Activated naive CD4-positive, alpha-beta T cell treated with anti-CD3 and anti-CD28 coated beads, Interleukin-2, amount 10 ng/mL, durations not matched to agents 7 days and 5 days (primary cell): ENCODE data around the gene LAMTOR5.
"Not testable (repeated sequence)": the region's sequence is repeated elsewhere in the genome, so short reads cannot be mapped to it uniquely, and the experiment has no call there.

ENCODE experiments used
- CTCF ChIA-PET: fragments of 350-600 bp; sonication (Branson Sonifier 250); formaldehyde crosslinking; loops from one replicate; lab custom pipeline; 2021; ENCODE audit warnings: antibody characterized with exemption; lab: Charles Lee
- DNase-seq: peaks from one replicate; pipeline ENCODE4 v3.0.0-alpha.2; 2020
- H3K27ac Mint-ChIP-seq: one replicate; pipeline ENCODE4 v1.8.0; 2021; ENCODE audit warnings: mild to moderate bottlenecking, moderate library complexity, mixed read lengths
- H3K27me3 Mint-ChIP-seq: one replicate; pipeline ENCODE4 v1.8.0; 2021; ENCODE audit warnings: mild to moderate bottlenecking, mixed read lengths
- H3K36me3 Mint-ChIP-seq: one replicate; pipeline ENCODE4 v1.8.0; 2021; ENCODE audit warnings: mixed read lengths
- H3K4me1 Mint-ChIP-seq: one replicate; pipeline ENCODE4 v1.8.0; 2021; ENCODE audit warnings: mixed read lengths
- H3K4me3 Mint-ChIP-seq: one replicate; pipeline ENCODE4 v1.8.0; 2021; ENCODE audit warnings: mild to moderate bottlenecking, moderate library complexity, mixed read lengths
- H3K9me3 Mint-ChIP-seq: one replicate; pipeline ENCODE4 v1.8.0; 2021; ENCODE audit warnings: mixed read lengths

Gene LAMTOR5

GRCh38 chr1:110407260-110408210, at the start of gene LAMTOR5:
Gene LAMTOR5 (minus strand): TSS chr1:110407694. CDS start chr1:110407620, 74 bp downstream.
- Mint-ChIP-seq H3K27me3 (no peaks in the 10 kb centered on the region), H3K4me1 (peaks cover 33% of the 10 kb centered on the region), H3K9me3 (no peaks in the 10 kb centered on the region), H3K27ac (peak within 1 kb of the TSS; percentile 99), H3K4me3 (peak within 1 kb of the TSS; percentile 99), H3K36me3 (peaks cover 16% of the 10 kb centered on the region)
- CTCF ChIA-PET, result interaction anchor here (1.0 to 6.6 kb wide), 6 partner anchors 53 to 211 kb away, joined by 3 to 88 read pairs (median 10); no protein-coding TSS in a partner anchor
- peak; percentile 96 for DNase-seq

- H3K9me3 Mint-ChIP-seq, result no peaks in the 10 kb centered on the region
- DNase-seq, result no peak
- no peak overlapping the region for H3K27ac Mint-ChIP-seq
- no peaks in the 10 kb centered on the region for H3K36me3 Mint-ChIP-seq
- H3K27me3 Mint-ChIP-seq, result peaks cover 19% of the 10 kb centered on the region
- no peaks in the 10 kb centered on the region for H3K4me1 Mint-ChIP-seq
- no peak overlapping the region for H3K4me3 Mint-ChIP-seq
- CTCF ChIA-PET, result interaction anchor here (1.3 to 1.9 kb wide), 3 partner anchors 44 to 254 kb away, joined by 5 to 9 read pairs (median 7); no protein-coding TSS in a partner anchor
Observed at GRCh38 chr1:110457206-110457605, 49.7 kb upstream of the LAMTOR5 start.

GRCh38 chr1:110455151-110455550, 47.7 kb upstream of the LAMTOR5 start:
- no peak overlapping the region for H3K4me3 Mint-ChIP-seq
- CTCF ChIA-PET, result interaction anchor here (1.1 to 2.3 kb wide), 5 partner anchors 17 to 248 kb away, joined by 3 to 12 read pairs (median 3); no protein-coding TSS in a partner anchor
- H3K27me3 Mint-ChIP-seq, result peaks cover 27% of the 10 kb centered on the region
- H3K9me3 Mint-ChIP-seq, result no peaks in the 10 kb centered on the region
- DNase-seq, result no peak
- H3K36me3 Mint-ChIP-seq, result no peaks in the 10 kb centered on the region
- no peaks in the 10 kb centered on the region for H3K4me1 Mint-ChIP-seq
- no peak overlapping the region for H3K27ac Mint-ChIP-seq

- Mint-ChIP-seq H3K27ac (no peak overlapping the region), H3K27me3 (peaks cover 27% of the 10 kb centered on the region), H3K36me3 (no peaks in the 10 kb centered on the region), H3K4me1 (no peaks in the 10 kb centered on the region), H3K9me3 (no peaks in the 10 kb centered on the region), H3K4me3 (no peak overlapping the region)
- DNase-seq, result no peak
- CTCF ChIA-PET, result interaction anchor here (1.1 to 2.3 kb wide), 4 partner anchors 16 to 247 kb away, joined by 3 to 12 read pairs (median 3); no protein-coding TSS in a partner anchor
Observed at GRCh38 chr1:110454328-110454727, 46.8 kb upstream of the LAMTOR5 start.

GRCh38 chr1:110453829-110454228, 46.3 kb upstream of the LAMTOR5 start:
- CTCF ChIA-PET, result interaction anchor here (1.3 to 2.3 kb wide), 4 partner anchors 10 to 246 kb away, joined by 3 to 12 read pairs (median 4); no protein-coding TSS in a partner anchor
- peaks cover 32% of the 10 kb centered on the region for H3K27me3 Mint-ChIP-seq
- no peak overlapping the region for H3K4me3 Mint-ChIP-seq

GRCh38 chr1:110452330-110452729, 44.8 kb upstream of the LAMTOR5 start:
- peaks cover 38% of the 10 kb centered on the region for H3K27me3 Mint-ChIP-seq
- no peak overlapping the region for H3K27ac Mint-ChIP-seq
- no peaks in the 10 kb centered on the region for H3K36me3 Mint-ChIP-seq
- no peak for DNase-seq
- no peaks in the 10 kb centered on the region for H3K9me3 Mint-ChIP-seq
- CTCF ChIA-PET, result interaction anchor here (0.8 to 1.8 kb wide), 3 partner anchors 40 to 250 kb away, joined by 3 to 7 read pairs (median 4); no protein-coding TSS in a partner anchor
- H3K4me3 Mint-ChIP-seq, result no peak overlapping the region
- H3K4me1 Mint-ChIP-seq, result no peaks in the 10 kb centered on the region

More at GRCh38 chr1:110453829-110454228, 46.3 kb upstream of the LAMTOR5 start:
- Mint-ChIP-seq H3K4me1 (no peaks in the 10 kb centered on the region), H3K27ac (no peak overlapping the region), H3K9me3 (no peaks in the 10 kb centered on the region), H3K36me3 (no peaks in the 10 kb centered on the region)
- DNase-seq, result no peak

GRCh38 chr1:110450929-110451328, 43.4 kb upstream of the LAMTOR5 start, which contains the start of gene PROK1:
Gene PROK1 (plus strand): TSS chr1:110451149. CDS start chr1:110451217, 68 bp downstream.
- Mint-ChIP-seq H3K27ac (no peak within 1 kb of the TSS), H3K4me1 (no peaks in the 10 kb centered on the region), H3K4me3 (no peak within 1 kb of the TSS), H3K9me3 (no peaks in the 10 kb centered on the region), H3K36me3 (no peaks in the 10 kb centered on the region), H3K27me3 (peaks cover 42% of the 10 kb centered on the region)
- CTCF ChIA-PET, result interaction anchor here (1.1 kb wide), 2 partner anchors 9 to 249 kb away, joined by 3 to 4 read pairs; no protein-coding TSS in a partner anchor
- no peak for DNase-seq

- H3K9me3 Mint-ChIP-seq, result no peaks in the 10 kb centered on the region
- CTCF ChIA-PET, result no interaction called here
- no peak for DNase-seq
- H3K27me3 Mint-ChIP-seq, result peaks cover 47% of the 10 kb centered on the region
- H3K4me3 Mint-ChIP-seq, result no peak overlapping the region
- H3K27ac Mint-ChIP-seq, result no peak overlapping the region
- H3K36me3 Mint-ChIP-seq, result no peaks in the 10 kb centered on the region
- H3K4me1 Mint-ChIP-seq, result no peaks in the 10 kb centered on the region
Observed at GRCh38 chr1:110449661-110450651, 42.5 kb upstream of the LAMTOR5 start.

GRCh38 chr1:110444561-110444960, 37.1 kb upstream of the LAMTOR5 start:
- Mint-ChIP-seq H3K27me3 (peaks cover 56% of the 10 kb centered on the region), H3K4me3 (no peak overlapping the region), H3K9me3 (no peaks in the 10 kb centered on the region), H3K4me1 (no peaks in the 10 kb centered on the region), H3K36me3 (no peaks in the 10 kb centered on the region), H3K27ac (no peak overlapping the region)
- DNase-seq, result no peak
- CTCF ChIA-PET, result no interaction called here

GRCh38 chr1:110443451-110443850, 36.0 kb upstream of the LAMTOR5 start:
- no peak for DNase-seq
- H3K4me3 Mint-ChIP-seq, result no peak overlapping the region
- no peak overlapping the region for H3K27ac Mint-ChIP-seq
- H3K27me3 Mint-ChIP-seq, result peaks cover 53% of the 10 kb centered on the region
- H3K9me3 Mint-ChIP-seq, result no peaks in the 10 kb centered on the region
- H3K4me1 Mint-ChIP-seq, result no peaks in the 10 kb centered on the region
- H3K36me3 Mint-ChIP-seq, result no peaks in the 10 kb centered on the region
- CTCF ChIA-PET, result no interaction called here

- H3K4me1 Mint-ChIP-seq, result no peaks in the 10 kb centered on the region
- CTCF ChIA-PET, result interaction anchor here (1.2 kb wide), 1 partner anchor 54 kb away, joined by 6 read pairs; no protein-coding TSS in a partner anchor
- H3K4me3 Mint-ChIP-seq, result no peak overlapping the region
- DNase-seq, result no peak
- no peak overlapping the region for H3K27ac Mint-ChIP-seq
- peaks cover 49% of the 10 kb centered on the region for H3K27me3 Mint-ChIP-seq
- H3K9me3 Mint-ChIP-seq, result no peaks in the 10 kb centered on the region
- no peaks in the 10 kb centered on the region for H3K36me3 Mint-ChIP-seq
Observed at GRCh38 chr1:110441888-110442287, 34.4 kb upstream of the LAMTOR5 start.

- Mint-ChIP-seq H3K9me3 (no peaks in the 10 kb centered on the region), H3K27me3 (peaks cover 54% of the 10 kb centered on the region), H3K4me1 (no peaks in the 10 kb centered on the region), H3K4me3 (no peak overlapping the region), H3K27ac (no peak overlapping the region), H3K36me3 (no peaks in the 10 kb centered on the region)
- CTCF ChIA-PET, result interaction anchor here (1.0 kb wide), 1 partner anchor 30 kb away, joined by 3 read pairs; no protein-coding TSS in a partner anchor
- no peak for DNase-seq
Observed at GRCh38 chr1:110440877-110441276, 33.4 kb upstream of the LAMTOR5 start.

GRCh38 chr1:110439873-110440272, 32.4 kb upstream of the LAMTOR5 start:
- H3K36me3 Mint-ChIP-seq, DNase-seq, H3K9me3 Mint-ChIP-seq, CTCF ChIA-PET, H3K4me3 Mint-ChIP-seq, H3K27ac Mint-ChIP-seq, H3K4me1 Mint-ChIP-seq: not testable (repeated sequence)
- peaks cover 57% of the 10 kb centered on the region for H3K27me3 Mint-ChIP-seq
